Panc1 (cell line): ENCODE results near the gene GLB1L2. TPM values are rescaled to one million over a fixed set of nuclear protein-coding genes. Genes with fewer than 3 reads are reported as not detected.

Experiments
- ATAC-seq: fragments of 200-7000 bp; cut with Tn5 transposase; 2 replicates; pipeline ENCODE4 v1.9.1; 2020; ENCODE audit warnings: mild to moderate bottlenecking, moderate library complexity
- BruUV-seq: library from RNA; stranded (reverse); fragments of 400-500 nt; replicated peaks from 2 replicates; lab custom pipeline; 2021; lab: Mats Ljungman, UMichigan
- CTCF ChIA-PET: fragments of 300-600 bp; sonication (Branson Sonifier 250); formaldehyde crosslinking; loops from one replicate; lab custom pipeline; 2022; ENCODE audit warnings: antibody characterized with exemption; lab: Charles Lee
- POLR2A ChIA-PET: fragments of 300-600 bp; sonication (Branson Sonifier 250); formaldehyde crosslinking; loops from one replicate; lab custom pipeline; 2022; ENCODE audit warnings: antibody characterized with exemption; lab: Charles Lee
- DNase-seq: peaks from one replicate; pipeline ENCODE4 v3.0.0-alpha.2; 2010; ENCODE audit warnings: low read depth, low spot score
- H3K27ac ChIP-seq: 2 replicates; pipeline ENCODE4 v1.5.1; 2011; ENCODE audit warnings: mild to moderate bottlenecking, low read length, inconsistent platforms
- H3K27me3 ChIP-seq: fragments of 200-500 bp; sonication (Bioruptor generic); 2 replicates; pipeline ENCODE4 v1.6.0; 2014; ENCODE audit warnings: low read length, inconsistent platforms; ENCODE audit not compliant: control insufficient read depth, insufficient read depth
- H3K36me3 ChIP-seq: fragments of 200-500 bp; sonication (Bioruptor generic); 2 replicates; pipeline ENCODE4 v1.5.1; 2014; ENCODE audit warnings: inconsistent platforms, mild to moderate bottlenecking, low read length, moderate library complexity; ENCODE audit not compliant: control insufficient read depth, insufficient read depth
- H3K4me1 ChIP-seq: 2 replicates; pipeline ENCODE4 v1.5.1; 2011; ENCODE audit warnings: inconsistent platforms, mild to moderate bottlenecking, low read length, moderate library complexity; ENCODE audit not compliant: control insufficient read depth, insufficient read depth
- H3K4me3 ChIP-seq, 2 experiments: 2 replicates each; pipeline ENCODE4 v1.5.1; 2011 to 2012; ENCODE audit warnings: low read depth in 2 of 2, low read length in 2 of 2, mild to moderate bottlenecking in 2 of 2, inconsistent platforms in 1 of 2, moderate library complexity in 1 of 2
- H3K9me3 ChIP-seq: fragments of 200-500 bp; sonication (Bioruptor generic); 2 replicates; pipeline ENCODE4 v1.5.1; 2014; ENCODE audit warnings: low read depth, mild to moderate bottlenecking, inconsistent platforms, low read length, moderate library complexity; ENCODE audit not compliant: control insufficient read depth, insufficient read depth
- CTCF ChIP-seq: fragments of 450-650 bp; IDR thresholded peaks from 2 replicates; pipeline ENCODE4 v1.5.1; 2017; ENCODE audit warnings: mild to moderate bottlenecking
- POLR2AphosphoS5 ChIP-seq: IDR thresholded peaks from 2 replicates; pipeline ENCODE4 v1.6.1; 2012; ENCODE audit warnings: mild to moderate bottlenecking, low read depth, low read length, moderate library complexity
- REST ChIP-seq, 2 experiments: IDR thresholded peaks; 2 replicates each; pipeline ENCODE4 v1.6.1; 2011 to 2012; ENCODE audit warnings: low read depth in 2 of 2, control low read depth in 1 of 2, low read length in 1 of 2, mild to moderate bottlenecking in 1 of 2, moderate library complexity in 1 of 2; ENCODE audit not compliant: insufficient read depth in 1 of 2
- SIN3A ChIP-seq: IDR thresholded peaks from 2 replicates; pipeline ENCODE4 v1.6.1; 2012; ENCODE audit warnings: low read depth, mild to moderate bottlenecking, low read length, moderate library complexity, borderline replicate concordance; ENCODE audit not compliant: insufficient read depth
- TCF7L2 ChIP-seq: IDR thresholded peaks from 2 replicates; pipeline ENCODE4 v1.6.1; 2011; ENCODE audit warnings: mild to moderate bottlenecking, low read depth, low read length, inconsistent platforms
- in situ Hi-C: cut with HindIII; loops from 2 replicates; pipeline ENCODE4 v1.10.0; 2016; ENCODE audit warnings: low sequenced_read_pairs, low pct_unique_long_range_greater_than_20kb
- intact Hi-C: fragments of 100-400 bp; cut with micrococcal nuclease; formaldehyde crosslinking; loops from one replicate; pipeline ENCODE4 v1.10.0; 2022; ENCODE audit not compliant: unreplicated experiment
- total RNA-seq: library from RNA; stranded (reverse); gene quantifications from one replicate; pipeline ENCODE4 v1.2.1, GENCODE V29; 2021; ENCODE audit not compliant: unreplicated experiment

The GLB1L2 gene
- total RNA-seq, 1 experiment from 2014 or later = 10.4 TPM

GRCh38 chr11:134294664-134295063 lies 37.1 kb upstream of the GLB1L2 start:
- in situ Hi-C loops = no loop called here
- Histone ChIP-seq H3K27ac (no peak overlapping the region), H3K9me3 (no peaks in the 10 kb centered on the region), H3K27me3 (0 out of 2 replicates have a peak, but pooled peaks cover 2% of the 10 kb centered on the region), H3K4me3 (no peak overlapping the region), H3K36me3 (no peaks in the 10 kb centered on the region), H3K4me1 (no peaks in the 10 kb centered on the region)
- BruUV-seq = no TSS peak
- ATAC-seq = no peak
- intact Hi-C loops = no loop called here
- TF ChIP-seq REST (IDR thresholded peaks at IDR 0.05; ENCODE audit: insufficient read depth in 1 of 2, low read depth in 2 of 2, low read length in 1 of 2) (no peak), POLR2AphosphoS5 (no peak), SIN3A (no peak), TCF7L2 (no peak), CTCF (no peak)
- POLR2A ChIA-PET = no interaction called here
- DNase-seq = no peak
- CTCF ChIA-PET = no interaction called here

- TF ChIP-seq POLR2AphosphoS5 (no peak), TCF7L2 (no peak), REST (IDR thresholded peaks at IDR 0.05; ENCODE audit: insufficient read depth in 1 of 2, low read depth in 2 of 2, low read length in 1 of 2) (no peak), CTCF (no peak), SIN3A (no peak)
- no TSS peak for BruUV-seq
- Histone ChIP-seq H3K9me3 (peaks cover 7% of the 10 kb centered on the region; the same call in 1 of the 2 replicates), H3K4me3 (no peak overlapping the region), H3K36me3 (no peaks in the 10 kb centered on the region), H3K27ac (no peak overlapping the region), H3K4me1 (no peaks in the 10 kb centered on the region), H3K27me3 (peaks cover 19% of the 10 kb centered on the region)
- ATAC-seq (no peak), DNase-seq (no peak)
- intact Hi-C loops (no loop called here), in situ Hi-C loops (no loop called here)
- CTCF ChIA-PET = no interaction called here
- POLR2A ChIA-PET = no interaction called here
Observed at GRCh38 chr11:134312223-134312622, 19.6 kb upstream of the GLB1L2 start.
